HK-2 (cell line): ENCODE data around the gene AKR1C8.

ENCODE experiments used
- DNase-seq: peaks from one replicate; pipeline ENCODE4 v3.0.0-alpha.2; 2018; ENCODE audit not compliant: unreplicated experiment

Gene AKR1C8

DNA sequence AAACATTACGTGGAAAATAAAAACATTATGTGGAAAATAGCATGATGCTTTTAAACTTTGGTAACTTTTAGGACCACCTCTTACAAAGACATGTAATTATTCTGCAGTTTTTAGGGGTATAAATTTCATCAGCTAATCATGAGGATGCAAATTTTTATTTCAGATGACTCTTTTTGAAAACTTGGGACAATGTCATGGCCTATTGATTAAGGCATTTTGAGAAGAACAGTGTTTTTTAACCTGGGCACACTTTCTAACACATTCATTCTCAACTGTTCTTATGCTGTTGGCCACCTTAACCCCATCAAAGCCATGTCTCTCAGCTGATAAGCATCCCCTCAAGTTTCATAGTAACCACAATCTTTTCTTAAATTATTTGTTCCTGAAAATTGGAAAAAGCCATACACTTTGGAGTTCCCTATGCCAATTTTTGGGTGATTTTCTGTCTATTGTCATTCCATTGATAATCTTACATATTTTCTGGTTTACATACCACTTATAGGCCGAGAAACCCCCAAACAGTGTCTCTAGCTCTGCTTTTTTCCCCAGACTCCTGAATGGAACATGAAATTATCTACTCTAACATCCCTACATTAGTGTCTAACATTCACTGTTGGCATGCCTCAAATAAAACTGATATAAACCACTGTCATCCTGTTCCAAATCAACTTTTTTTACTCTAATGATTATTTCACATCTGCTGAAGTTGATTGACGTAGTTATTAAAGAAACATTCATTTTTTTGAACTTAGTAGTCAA lies 76.1 kb downstream of the AKR1C8 start:
- DNase-seq = no peak

- DNase-seq = no peak
Observed at GRCh38 chr10:5107860-5108526, 77.0 kb downstream of the AKR1C8 start.

DNA sequence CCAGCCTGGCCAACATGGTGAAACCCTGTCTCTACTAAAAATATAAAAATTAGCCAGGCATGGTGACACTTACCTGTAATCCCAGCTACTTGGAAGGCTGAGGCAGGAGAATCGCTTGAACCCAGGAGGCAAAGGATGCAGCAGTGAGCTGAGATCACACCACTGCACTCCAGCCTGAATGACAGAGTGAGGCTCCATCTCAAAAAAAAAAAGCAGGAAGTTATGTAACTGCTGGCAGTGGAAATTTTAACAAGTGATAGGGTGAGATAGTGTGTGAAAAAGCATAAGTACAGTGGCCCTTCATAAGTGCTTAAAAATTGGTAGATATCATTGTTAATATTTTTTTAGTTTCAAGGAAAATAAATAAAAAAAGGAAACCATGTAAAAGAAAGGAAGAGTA lies 78.4 kb downstream of the AKR1C8 start:
- no peak for DNase-seq

- DNase-seq = no peak
Observed at GRCh38 chr10:5105626-5106025, 79.3 kb downstream of the AKR1C8 start.
